Ovary (tissue), 3 donors: Measurements from ENCODE around the gene CHRNA5.
"Not testable (repeated sequence)": the region's sequence is repeated elsewhere in the genome, so short reads cannot be mapped to it uniquely, and the experiment has no call there.

Source experiments
- EP300 ChIP-seq: sonication (generic); formaldehyde crosslinking; IDR thresholded peaks from one replicate; pipeline ENCODE4 v1.6.1; 2017; ENCODE audit warnings: antibody characterized with exemption
- POLR2A ChIP-seq: fragments of 450-650 bp; IDR thresholded peaks from one replicate; pipeline ENCODE4 v1.6.1; 2017; ENCODE audit warnings: antibody characterized with exemption, mild to moderate bottlenecking, moderate library complexity
- TF ChIP-seq, protein P1 (sequence below), 3 donors: fragments of 450-650 bp in 2 of 3; fragments of 200-600 bp in 1 of 3; IDR thresholded peaks; one replicate each; pipeline versions ENCODE4 v1.5.1 to v1.8.0; 2016 to 2022; ENCODE audit warnings: antibody characterized with exemption in 3 of 3, mild to moderate bottlenecking in 1 of 3
- donor health status: DM: no; HTN: no; CAD: no.

- TF ChIP-seq, protein P1, sequence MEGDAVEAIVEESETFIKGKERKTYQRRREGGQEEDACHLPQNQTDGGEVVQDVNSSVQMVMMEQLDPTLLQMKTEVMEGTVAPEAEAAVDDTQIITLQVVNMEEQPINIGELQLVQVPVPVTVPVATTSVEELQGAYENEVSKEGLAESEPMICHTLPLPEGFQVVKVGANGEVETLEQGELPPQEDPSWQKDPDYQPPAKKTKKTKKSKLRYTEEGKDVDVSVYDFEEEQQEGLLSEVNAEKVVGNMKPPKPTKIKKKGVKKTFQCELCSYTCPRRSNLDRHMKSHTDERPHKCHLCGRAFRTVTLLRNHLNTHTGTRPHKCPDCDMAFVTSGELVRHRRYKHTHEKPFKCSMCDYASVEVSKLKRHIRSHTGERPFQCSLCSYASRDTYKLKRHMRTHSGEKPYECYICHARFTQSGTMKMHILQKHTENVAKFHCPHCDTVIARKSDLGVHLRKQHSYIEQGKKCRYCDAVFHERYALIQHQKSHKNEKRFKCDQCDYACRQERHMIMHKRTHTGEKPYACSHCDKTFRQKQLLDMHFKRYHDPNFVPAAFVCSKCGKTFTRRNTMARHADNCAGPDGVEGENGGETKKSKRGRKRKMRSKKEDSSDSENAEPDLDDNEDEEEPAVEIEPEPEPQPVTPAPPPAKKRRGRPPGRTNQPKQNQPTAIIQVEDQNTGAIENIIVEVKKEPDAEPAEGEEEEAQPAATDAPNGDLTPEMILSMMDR (IDR thresholded peaks at IDR 0.05) = not testable (repeated sequence)
- TF ChIP-seq POLR2A, EP300: not testable (repeated sequence)
These were observed 5.1 kb upstream of the CHRNA5 start for GRCh38 chr15:78560201-78560600.
